Activated CD4-positive, alpha-beta T cell treated with anti-CD3 and anti-CD28 coated beads for 36 hours (primary cell): ENCODE measurements around the gene ZC3H4. TPM values are rescaled to one million over a fixed set of nuclear protein-coding genes. Genes with fewer than 3 reads are reported as not detected.

Source experiments
- ATAC-seq: fragments of 200-7000 bp; cut with Tn5 transposase; one replicate; pipeline ENCODE4 v1.10.0; 2021; ENCODE audit warnings: mild to moderate bottlenecking, moderate library complexity
- CTCF ChIA-PET: fragments of 350-600 bp; sonication (Branson Sonifier 250); formaldehyde crosslinking; loops from one replicate; lab custom pipeline; 2021; ENCODE audit warnings: antibody characterized with exemption; lab: Charles Lee
- POLR2A ChIA-PET: fragments of 350-600 bp; sonication (Branson Sonifier 250); formaldehyde crosslinking; loops from one replicate; lab custom pipeline; 2021; ENCODE audit warnings: antibody characterized with exemption, inconsistent platforms; lab: Charles Lee
- DNase-seq: peaks from one replicate; pipeline ENCODE4 v3.0.0-alpha.2; 2020
- H3K27ac Mint-ChIP-seq: one replicate; pipeline ENCODE4 v1.8.0; 2021; ENCODE audit warnings: mixed read lengths
- H3K27me3 Mint-ChIP-seq: one replicate; pipeline ENCODE4 v1.8.0; 2021; ENCODE audit warnings: mixed read lengths
- H3K36me3 Mint-ChIP-seq: one replicate; pipeline ENCODE4 v1.8.0; 2021; ENCODE audit warnings: low read depth, mixed read lengths
- H3K4me1 Mint-ChIP-seq: one replicate; pipeline ENCODE4 v1.8.0; 2021; ENCODE audit warnings: mixed read lengths
- H3K4me3 Mint-ChIP-seq: one replicate; pipeline ENCODE4 v1.8.0; 2021; ENCODE audit warnings: mild to moderate bottlenecking, moderate library complexity, mixed read lengths
- H3K9me3 Mint-ChIP-seq: one replicate; pipeline ENCODE4 v1.8.0; 2021; ENCODE audit warnings: low read depth, mixed read lengths
- intact Hi-C, 2 experiments: fragments of 100-400 bp; cut with DNase I in 1 of 2; cut with micrococcal nuclease in 1 of 2; formaldehyde crosslinking; loops; one replicate each; pipeline versions ENCODE4 v1.14.2 to v1.15.1; 2022 to 2024; cut with DNase I, micrococcal nuclease
- total RNA-seq, 2 experiments: library from RNA; stranded (reverse); gene quantifications; one replicate each; pipeline ENCODE4 v1.2.3, GENCODE V29; 2021

The ZC3H4 gene
- total RNA-seq, result 100 to 1,000 TPM in 1 of 2 experiments, 10 to 100 TPM in 1; 88.6 to 128 TPM

- Mint-ChIP-seq H3K4me3 (peak within 1 kb of the TSS; percentile 93), H3K36me3 (peaks cover 32% of the 10 kb centered on the region), H3K27me3 (no peaks in the 10 kb centered on the region), H3K4me1 (peaks cover 24% of the 10 kb centered on the region), H3K27ac (peak within 1 kb of the TSS; percentile 100), H3K9me3 (no peaks in the 10 kb centered on the region)
- ChIA-PET CTCF (interaction anchor here (0.6 to 3.0 kb wide), 17 partner anchors 9 to 256 kb away, joined by 3 to 16 read pairs (median 4); partner anchors contain the start of genes DHX34 and SAE1), POLR2A (interaction anchor here (0.6 to 2.0 kb wide), 26 partner anchors 9 to 333 kb away, joined by 3 to 17 read pairs (median 4); partner anchors contain the start of genes CCDC9, DHX34 and SAE1)
- ATAC-seq (peak; percentile 91), DNase-seq (peak; percentile 100)
- intact Hi-C loops, result loop anchor here (1.0 to 10.0 kb wide), 29 partner anchors 17 to 1646 kb away; partner anchors contain the start of genes DHX34 (in 2 of the 2), SAE1 (in 2 of the 2), SLC1A5 (in 2 of the 2) and TMEM160 (in 2 of the 2)
Observed at GRCh38 chr19:47112997-47113849, at the start of gene ZC3H4. TSS of gene ZC3H4 (minus strand) at chr19:47113776. CDS start at chr19:47112584, 1,192 bp downstream.

GRCh38 chr19:47161876-47162489 lies 48.4 kb upstream of the ZC3H4 start:
- Mint-ChIP-seq H3K9me3 (no peaks in the 10 kb centered on the region), H3K4me1 (peaks cover 58% of the 10 kb centered on the region), H3K36me3 (peaks cover 47% of the 10 kb centered on the region), H3K27me3 (no peaks in the 10 kb centered on the region), H3K4me3 (no peak overlapping the region), H3K27ac (no peak overlapping the region)
- POLR2A ChIA-PET, result no interaction called here
- intact Hi-C loops, result no loop called here
- CTCF ChIA-PET, result interaction anchor here (0.6 to 1.8 kb wide), 8 partner anchors 15 to 127 kb away, joined by 3 to 8 read pairs (median 4); no protein-coding TSS in a partner anchor
- no peak for DNase-seq
- ATAC-seq, result no peak

GRCh38 chr19:47158879-47159503 lies 45.4 kb upstream of the ZC3H4 start:
- peaks cover 69% of the 10 kb centered on the region for H3K4me1 Mint-ChIP-seq
- POLR2A ChIA-PET, result interaction anchor here (0.5 to 1.9 kb wide), 14 partner anchors 13 to 116 kb away, joined by 3 to 15 read pairs (median 4); partner anchors contain the start of genes CCDC9 and ZC3H4

GRCh38 chr19:47158367-47158791 lies 44.8 kb upstream of the ZC3H4 start:
- intact Hi-C loops, result loop anchor here in 1 of 2 experiments (1.0 to 5.0 kb wide), 2 partner anchors 32 to 69 kb away; no protein-coding TSS in a partner anchor
- H3K27ac Mint-ChIP-seq, result peak overlapping the region; percentile 93
- no peaks in the 10 kb centered on the region for H3K9me3 Mint-ChIP-seq
- H3K4me3 Mint-ChIP-seq, result peak overlapping the region; percentile 58
- H3K36me3 Mint-ChIP-seq, result peaks cover 66% of the 10 kb centered on the region
- no peak for DNase-seq
- H3K27me3 Mint-ChIP-seq, result no peaks in the 10 kb centered on the region
- peaks cover 70% of the 10 kb centered on the region for H3K4me1 Mint-ChIP-seq
- POLR2A ChIA-PET, result interaction anchor here (0.9 to 1.9 kb wide), 11 partner anchors 12 to 117 kb away, joined by 3 to 15 read pairs (median 7); partner anchors contain the start of gene CCDC9
- CTCF ChIA-PET, result interaction anchor here (0.9 to 4.7 kb wide), 15 partner anchors 8 to 145 kb away, joined by 3 to 43 read pairs (median 6); partner anchors contain the start of gene ZC3H4
- ATAC-seq, result no peak

More at GRCh38 chr19:47158879-47159503, 45.4 kb upstream of the ZC3H4 start:
- CTCF ChIA-PET, result interaction anchor here (0.6 to 4.7 kb wide), 21 partner anchors 9 to 146 kb away, joined by 3 to 43 read pairs (median 5); partner anchors contain the start of gene ZC3H4
- intact Hi-C loops, result loop anchor here (1.0 to 5.0 kb wide), 4 partner anchors 17 to 68 kb away; no protein-coding TSS in a partner anchor
- Mint-ChIP-seq H3K27me3 (no peaks in the 10 kb centered on the region), H3K36me3 (peaks cover 63% of the 10 kb centered on the region), H3K9me3 (no peaks in the 10 kb centered on the region), H3K4me3 (peak overlapping the region; percentile 58), H3K27ac (peak overlapping the region; percentile 93)
- peak; percentile 60 for DNase-seq
- ATAC-seq, result peak; percentile 90

- Mint-ChIP-seq H3K4me1 (peaks cover 75% of the 10 kb centered on the region), H3K27ac (peak overlapping the region; percentile 93), H3K9me3 (no peaks in the 10 kb centered on the region), H3K36me3 (peaks cover 72% of the 10 kb centered on the region), H3K27me3 (no peaks in the 10 kb centered on the region), H3K4me3 (peak overlapping the region; percentile 58)
- intact Hi-C loops, result loop anchor here in 1 of 2 experiments (1.0 to 5.0 kb wide), 2 partner anchors 33 to 70 kb away; no protein-coding TSS in a partner anchor
- ChIA-PET POLR2A (interaction anchor here (0.8 to 2.0 kb wide), 8 partner anchors 21 to 588 kb away, joined by 3 to 11 read pairs (median 4); partner anchors contain the start of genes NOP53 and ZC3H4), CTCF (interaction anchor here (0.6 to 4.7 kb wide), 22 partner anchors 7 to 145 kb away, joined by 3 to 43 read pairs (median 4); no protein-coding TSS in a partner anchor)
- DNase-seq (peak; percentile 54), ATAC-seq (no peak)
Observed at GRCh38 chr19:47157431-47158321, 44.1 kb upstream of the ZC3H4 start.

GRCh38 chr19:47156861-47157430 lies 43.4 kb upstream of the ZC3H4 start:
- ATAC-seq (peak; percentile 7), DNase-seq (no peak)
- H3K4me3 Mint-ChIP-seq, result peak overlapping the region; percentile 49
- peaks cover 68% of the 10 kb centered on the region for H3K4me1 Mint-ChIP-seq
- H3K9me3 Mint-ChIP-seq, result no peaks in the 10 kb centered on the region
- CTCF ChIA-PET, result interaction anchor here (0.6 to 4.7 kb wide), 15 partner anchors 9 to 144 kb away, joined by 3 to 43 read pairs (median 4); no protein-coding TSS in a partner anchor
- H3K27ac Mint-ChIP-seq, result peak overlapping the region; percentile 92
- POLR2A ChIA-PET, result interaction anchor here (0.6 to 2.0 kb wide), 6 partner anchors 15 to 589 kb away, joined by 3 to 5 read pairs (median 4); partner anchors contain the start of genes NOP53 and ZC3H4
- intact Hi-C loops, result loop anchor here in 1 of 2 experiments (5.0 kb wide), 1 partner anchor 70 kb away; no protein-coding TSS in a partner anchor
- no peaks in the 10 kb centered on the region for H3K27me3 Mint-ChIP-seq
- H3K36me3 Mint-ChIP-seq, result peaks cover 77% of the 10 kb centered on the region

- intact Hi-C loops, result loop anchor here in 1 of 2 experiments (5.0 kb wide), 1 partner anchor 72 kb away; no protein-coding TSS in a partner anchor
- no peaks in the 10 kb centered on the region for H3K27me3 Mint-ChIP-seq
- peaks cover 87% of the 10 kb centered on the region for H3K36me3 Mint-ChIP-seq
- ChIA-PET CTCF (interaction anchor here (0.7 to 1.8 kb wide), 5 partner anchors 14 to 93 kb away, joined by 3 to 7 read pairs (median 3); no protein-coding TSS in a partner anchor), POLR2A (interaction anchor here (0.7 to 1.2 kb wide), 2 partner anchors 8 to 32 kb away, joined by 5 to 6 read pairs; no protein-coding TSS in a partner anchor)
- DNase-seq (no peak), ATAC-seq (no peak)
- H3K4me1 Mint-ChIP-seq, result peaks cover 63% of the 10 kb centered on the region
- H3K9me3 Mint-ChIP-seq, result no peaks in the 10 kb centered on the region
- H3K27ac Mint-ChIP-seq, result no peak overlapping the region
- no peak overlapping the region for H3K4me3 Mint-ChIP-seq
Observed at GRCh38 chr19:47155148-47155547, 41.6 kb upstream of the ZC3H4 start.

- CTCF ChIA-PET, result interaction anchor here (0.7 kb wide), 1 partner anchor 57 kb away, joined by 3 read pairs; no protein-coding TSS in a partner anchor
- intact Hi-C loops, result no loop called here
- DNase-seq (no peak), ATAC-seq (no peak)
- Mint-ChIP-seq H3K36me3 (peaks cover 83% of the 10 kb centered on the region), H3K27me3 (no peaks in the 10 kb centered on the region), H3K9me3 (no peaks in the 10 kb centered on the region), H3K4me3 (no peak overlapping the region), H3K4me1 (peaks cover 59% of the 10 kb centered on the region), H3K27ac (no peak overlapping the region)
- POLR2A ChIA-PET, result no interaction called here
Observed at GRCh38 chr19:47153266-47153665, 39.7 kb upstream of the ZC3H4 start.

GRCh38 chr19:47152632-47153031 lies 39.1 kb upstream of the ZC3H4 start:
- H3K27ac Mint-ChIP-seq, result no peak overlapping the region
- H3K4me1 Mint-ChIP-seq, result peaks cover 58% of the 10 kb centered on the region
- intact Hi-C loops, result no loop called here

More at GRCh38 chr19:47152632-47153031, 39.1 kb upstream of the ZC3H4 start:
- ChIA-PET CTCF (interaction anchor here (0.7 to 1.0 kb wide), 5 partner anchors 15 to 373 kb away, joined by 3 to 5 read pairs (median 3); no protein-coding TSS in a partner anchor), POLR2A (no interaction called here)
- Mint-ChIP-seq H3K9me3 (no peaks in the 10 kb centered on the region), H3K27me3 (no peaks in the 10 kb centered on the region), H3K36me3 (peaks cover 82% of the 10 kb centered on the region), H3K4me3 (no peak overlapping the region)
- DNase-seq, result no peak
- ATAC-seq, result no peak
